Vagina (tissue), 2 donors: ENCODE measurements around the gene PARVB.

ENCODE experiments used
- CTCF ChIP-seq, 3 experiments: fragments of 450-650 bp in 2 of 3; fragments of 200-600 bp in 1 of 3; sonication (generic) in 1 of 3; IDR thresholded peaks; one replicate each; pipeline ENCODE4 v1.5.1; 2017 to 2019; ENCODE audit warnings: antibody characterized with exemption in 3 of 3, mild to moderate bottlenecking in 2 of 3, moderate library complexity in 2 of 3
- POLR2A ChIP-seq, 2 donors: fragments of 450-650 bp; IDR thresholded peaks; one replicate each; pipeline ENCODE4 v1.6.1; 2017; ENCODE audit warnings: antibody characterized with exemption in 2 of 2, mild to moderate bottlenecking in 2 of 2, moderate library complexity in 2 of 2
- POLR2AphosphoS5 ChIP-seq, 2 donors: sonication (generic); formaldehyde crosslinking; IDR thresholded peaks; one replicate each; pipeline ENCODE4 v1.9.0; 2017; ENCODE audit warnings: antibody characterized with exemption in 2 of 2, mild to moderate bottlenecking in 2 of 2, low read depth in 1 of 2; ENCODE audit not compliant: insufficient read depth in 1 of 2

DNA sequence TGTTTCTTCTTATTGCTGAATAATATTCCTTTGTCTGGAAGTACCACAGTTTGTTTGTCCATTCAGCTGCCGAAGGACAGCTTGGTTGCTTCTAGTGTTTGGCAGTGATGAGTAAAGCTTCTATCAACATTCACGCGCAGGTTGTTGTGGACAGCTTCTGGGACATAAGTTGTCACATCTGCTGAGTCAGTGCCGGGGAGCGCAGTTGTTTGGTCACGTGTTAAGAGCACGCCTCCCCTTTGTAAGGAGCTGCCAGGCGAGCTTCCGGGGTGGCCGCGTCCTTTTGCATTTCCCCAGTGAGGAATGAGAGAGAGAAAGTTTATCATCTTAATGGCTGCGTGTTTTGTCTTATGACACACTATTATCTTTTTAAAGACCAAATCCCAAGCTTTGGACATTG is 38.6 kb upstream of the PARVB start:
- TF ChIP-seq CTCF (IDR thresholded peaks at IDR 0.05): no peak
- no peak for TF ChIP-seq POLR2A (IDR thresholded peaks at IDR 0.05)
- TF ChIP-seq POLR2AphosphoS5 (IDR thresholded peaks at IDR 0.05; ENCODE audit: insufficient read depth in 1 of 2, low read depth in 1 of 2): no peak
